Activated CD8-positive, alpha-beta memory T cell treated with anti-CD3 and anti-CD28 coated beads, Interleukin-2, amount 10 ng/mL, durations not matched to agents 7 days and 5 days (primary cell): ENCODE data around the gene ZNF740. TPM values are rescaled to one million over a fixed set of nuclear protein-coding genes. Genes with fewer than 3 reads are reported as not detected.
A peak's percentile ranks its signal among the peaks of the same experiment; 100 is the strongest.

Experiments
- ATAC-seq: fragments of 150-1000 bp; cut with Tn5 transposase; one replicate; pipeline ENCODE4 v1.10.0; 2021; ENCODE audit warnings: moderate library complexity
- CTCF ChIA-PET: fragments of 350-600 bp; sonication (Branson Sonifier 250); formaldehyde crosslinking; loops from one replicate; lab custom pipeline; 2021; ENCODE audit warnings: antibody characterized with exemption; lab: Charles Lee
- DNase-seq: peaks from one replicate; pipeline ENCODE4 v3.0.0-alpha.2; 2020
- H3K27ac Mint-ChIP-seq: one replicate; pipeline ENCODE4 v1.8.0; 2021; ENCODE audit warnings: mild to moderate bottlenecking, mixed read lengths
- H3K27me3 Mint-ChIP-seq: one replicate; pipeline ENCODE4 v1.8.0; 2021; ENCODE audit warnings: mixed read lengths
- H3K36me3 Mint-ChIP-seq: one replicate; pipeline ENCODE4 v1.8.0; 2021; ENCODE audit warnings: mild to moderate bottlenecking, mixed read lengths
- H3K4me1 Mint-ChIP-seq: one replicate; pipeline ENCODE4 v1.8.0; 2021; ENCODE audit warnings: mixed read lengths
- H3K4me3 Mint-ChIP-seq: one replicate; pipeline ENCODE4 v1.8.0; 2021; ENCODE audit warnings: mild to moderate bottlenecking, moderate library complexity, mixed read lengths
- H3K9me3 Mint-ChIP-seq: one replicate; pipeline ENCODE4 v1.8.0; 2022; ENCODE audit warnings: low read depth, mixed read lengths
- total RNA-seq, 2 experiments: library from RNA; stranded (reverse); gene quantifications; one replicate each; pipeline ENCODE4 v1.2.3, GENCODE V29; 2021

The ZNF740 gene
- total RNA-seq: 10 to 100 TPM; 35.8 to 47.0 TPM

- H3K27ac Mint-ChIP-seq: peak within 1 kb of the TSS; percentile 98
- DNase-seq (peak; percentile 99), ATAC-seq (peak; percentile 98)
- CTCF ChIA-PET: interaction anchor here (0.6 to 5.9 kb wide), 21 partner anchors 10 to 243 kb away, joined by 3 to 52 read pairs (median 8); partner anchors contain the start of genes AAAS, ESPL1, PFDN5 and SOAT2
- H3K36me3 Mint-ChIP-seq: peaks cover 32% of the 10 kb centered on the region
- peak within 1 kb of the TSS; percentile 85 for H3K4me3 Mint-ChIP-seq
- peaks cover 50% of the 10 kb centered on the region for H3K4me1 Mint-ChIP-seq
- H3K27me3 Mint-ChIP-seq: no peaks in the 10 kb centered on the region
- H3K9me3 Mint-ChIP-seq: no peaks in the 10 kb centered on the region
Observed at GRCh38 chr12:53180220-53180930, at the start of gene ZNF740, which contains the start of gene CSAD. Gene ZNF740, plus strand, starts transcription at chr12:53180722. Its CDS starts 1,262 bp downstream, at chr12:53181984. Gene CSAD, minus strand, starts transcription at chr12:53180925. Its CDS starts 7,455 bp downstream, at chr12:53173470.

- H3K36me3 Mint-ChIP-seq: no peaks in the 10 kb centered on the region
- ATAC-seq (no peak), DNase-seq (no peak)
- H3K27ac Mint-ChIP-seq: no peak overlapping the region
- H3K4me1 Mint-ChIP-seq: no peaks in the 10 kb centered on the region
- no peaks in the 10 kb centered on the region for H3K27me3 Mint-ChIP-seq
- no peak overlapping the region for H3K4me3 Mint-ChIP-seq
- CTCF ChIA-PET: interaction anchor here (1.2 kb wide), 2 partner anchors 66 to 81 kb away, joined by 4 to 5 read pairs; no protein-coding TSS in a partner anchor
- peaks cover 3% of the 10 kb centered on the region for H3K9me3 Mint-ChIP-seq
Observed at GRCh38 chr12:53131844-53132243, 48.7 kb upstream of the ZNF740 start.

- Mint-ChIP-seq H3K27me3 (peaks cover 2% of the 10 kb centered on the region), H3K36me3 (peaks cover 2% of the 10 kb centered on the region)
- CTCF ChIA-PET: interaction anchor here (0.7 to 1.8 kb wide), 3 partner anchors 31 to 341 kb away, joined by 3 read pairs; no protein-coding TSS in a partner anchor
Observed at GRCh38 chr12:53133722-53134121, 46.8 kb upstream of the ZNF740 start.

GRCh38 chr12:53143355-53143754 is 37.2 kb upstream of the ZNF740 start:
- Mint-ChIP-seq H3K9me3 (peaks cover 3% of the 10 kb centered on the region), H3K27ac (no peak overlapping the region), H3K4me1 (no peaks in the 10 kb centered on the region), H3K4me3 (no peak overlapping the region), H3K36me3 (peaks cover 5% of the 10 kb centered on the region), H3K27me3 (no peaks in the 10 kb centered on the region)
- CTCF ChIA-PET: no interaction called here
- DNase-seq (no peak), ATAC-seq (no peak)

More at GRCh38 chr12:53133722-53134121, 46.8 kb upstream of the ZNF740 start:
- Mint-ChIP-seq H3K4me3 (no peak overlapping the region), H3K27ac (no peak overlapping the region), H3K4me1 (no peaks in the 10 kb centered on the region), H3K9me3 (peaks cover 8% of the 10 kb centered on the region)
- ATAC-seq: no peak
- DNase-seq: no peak

- DNase-seq: no peak
- ATAC-seq: no peak
- Mint-ChIP-seq H3K4me1 (no peaks in the 10 kb centered on the region), H3K4me3 (no peak overlapping the region), H3K27me3 (no peaks in the 10 kb centered on the region), H3K9me3 (no peaks in the 10 kb centered on the region), H3K36me3 (no peaks in the 10 kb centered on the region), H3K27ac (no peak overlapping the region)
- CTCF ChIA-PET: interaction anchor here (0.9 to 1.5 kb wide), 4 partner anchors 14 to 176 kb away, joined by 3 to 4 read pairs (median 3); partner anchors contain the start of gene AAAS
Observed at GRCh38 chr12:53145383-53146260, 34.9 kb upstream of the ZNF740 start.

GRCh38 chr12:53147181-53147580 is 33.3 kb upstream of the ZNF740 start:
- Mint-ChIP-seq H3K9me3 (no peaks in the 10 kb centered on the region), H3K27me3 (peaks cover 3% of the 10 kb centered on the region), H3K4me1 (no peaks in the 10 kb centered on the region), H3K4me3 (no peak overlapping the region), H3K27ac (no peak overlapping the region), H3K36me3 (no peaks in the 10 kb centered on the region)
- CTCF ChIA-PET: no interaction called here
- DNase-seq (no peak), ATAC-seq (no peak)

- H3K27ac Mint-ChIP-seq: no peak overlapping the region
- H3K36me3 Mint-ChIP-seq: no peaks in the 10 kb centered on the region
- no peak for ATAC-seq
- H3K4me1 Mint-ChIP-seq: no peaks in the 10 kb centered on the region
- DNase-seq: no peak
- H3K4me3 Mint-ChIP-seq: no peak overlapping the region
- H3K9me3 Mint-ChIP-seq: no peaks in the 10 kb centered on the region
- peaks cover 3% of the 10 kb centered on the region for H3K27me3 Mint-ChIP-seq
- CTCF ChIA-PET: interaction anchor here (1.8 kb wide), 1 partner anchor 82 kb away, joined by 4 read pairs; no protein-coding TSS in a partner anchor
Observed at GRCh38 chr12:53147653-53148052, 32.9 kb upstream of the ZNF740 start.

- CTCF ChIA-PET: interaction anchor here (1.6 kb wide), 1 partner anchor 117 kb away, joined by 3 read pairs; the partner anchor contains the start of gene ESPL1
- H3K4me3 Mint-ChIP-seq: no peak overlapping the region
Observed at GRCh38 chr12:53151039-53151438, 29.5 kb upstream of the ZNF740 start.

GRCh38 chr12:53152390-53152789 is 28.1 kb upstream of the ZNF740 start:
- Mint-ChIP-seq H3K9me3 (no peaks in the 10 kb centered on the region), H3K27me3 (peaks cover 3% of the 10 kb centered on the region), H3K4me3 (no peak overlapping the region), H3K27ac (no peak overlapping the region), H3K4me1 (peaks cover 4% of the 10 kb centered on the region), H3K36me3 (no peaks in the 10 kb centered on the region)
- DNase-seq (no peak), ATAC-seq (no peak)
- CTCF ChIA-PET: no interaction called here

More at GRCh38 chr12:53151039-53151438, 29.5 kb upstream of the ZNF740 start:
- DNase-seq (no peak), ATAC-seq (no peak)
- no peaks in the 10 kb centered on the region for H3K36me3 Mint-ChIP-seq
- peaks cover 3% of the 10 kb centered on the region for H3K27me3 Mint-ChIP-seq
- no peaks in the 10 kb centered on the region for H3K9me3 Mint-ChIP-seq
- peaks cover 1% of the 10 kb centered on the region for H3K4me1 Mint-ChIP-seq
- no peak overlapping the region for H3K27ac Mint-ChIP-seq

GRCh38 chr12:53159195-53159839 is 21.2 kb upstream of the ZNF740 start:
- CTCF ChIA-PET: interaction anchor here (0.8 to 6.2 kb wide), 50 partner anchors 13 to 434 kb away, joined by 3 to 63 read pairs (median 4); partner anchors contain the start of genes AAAS, CSAD, ESPL1 and IGFBP6
- peaks cover 17% of the 10 kb centered on the region for H3K4me1 Mint-ChIP-seq
- no peaks in the 10 kb centered on the region for H3K27me3 Mint-ChIP-seq
- peak overlapping the region; percentile 4 for H3K4me3 Mint-ChIP-seq
- H3K27ac Mint-ChIP-seq: peak overlapping the region; percentile 72
- peaks cover under 1% of the 10 kb centered on the region for H3K36me3 Mint-ChIP-seq
- DNase-seq (peak; percentile 96), ATAC-seq (peak; percentile 99)
- H3K9me3 Mint-ChIP-seq: no peaks in the 10 kb centered on the region

- no peak overlapping the region for H3K4me3 Mint-ChIP-seq
- no peaks in the 10 kb centered on the region for H3K9me3 Mint-ChIP-seq
- DNase-seq (no peak), ATAC-seq (no peak)
- H3K36me3 Mint-ChIP-seq: peaks cover 3% of the 10 kb centered on the region
- CTCF ChIA-PET: interaction anchor here (0.8 to 6.2 kb wide), 49 partner anchors 12 to 434 kb away, joined by 3 to 63 read pairs (median 5); partner anchors contain the start of genes AAAS, CSAD, ESPL1 and IGFBP6
- H3K27me3 Mint-ChIP-seq: no peaks in the 10 kb centered on the region
- H3K27ac Mint-ChIP-seq: no peak overlapping the region
- peaks cover 17% of the 10 kb centered on the region for H3K4me1 Mint-ChIP-seq
Observed at GRCh38 chr12:53160000-53160399, 20.5 kb upstream of the ZNF740 start.

- H3K4me1 Mint-ChIP-seq: peaks cover 17% of the 10 kb centered on the region
- ATAC-seq (no peak), DNase-seq (no peak)
- no peaks in the 10 kb centered on the region for H3K27me3 Mint-ChIP-seq
- no peak overlapping the region for H3K4me3 Mint-ChIP-seq
- H3K27ac Mint-ChIP-seq: no peak overlapping the region
- CTCF ChIA-PET: interaction anchor here (1.0 to 6.2 kb wide), 23 partner anchors 11 to 433 kb away, joined by 3 to 63 read pairs (median 21); partner anchors contain the start of genes AAAS, CSAD, ESPL1 and ITGB7
- H3K9me3 Mint-ChIP-seq: no peaks in the 10 kb centered on the region
- H3K36me3 Mint-ChIP-seq: peaks cover 3% of the 10 kb centered on the region
Observed at GRCh38 chr12:53160673-53161072, 19.8 kb upstream of the ZNF740 start.
